ENCODE measurements around the gene MAP4K1.
"Not testable (repeated sequence)": the region's sequence is repeated elsewhere in the genome, so short reads cannot be mapped to it uniquely, and the experiment has no call there.

Gene MAP4K1

DNA sequence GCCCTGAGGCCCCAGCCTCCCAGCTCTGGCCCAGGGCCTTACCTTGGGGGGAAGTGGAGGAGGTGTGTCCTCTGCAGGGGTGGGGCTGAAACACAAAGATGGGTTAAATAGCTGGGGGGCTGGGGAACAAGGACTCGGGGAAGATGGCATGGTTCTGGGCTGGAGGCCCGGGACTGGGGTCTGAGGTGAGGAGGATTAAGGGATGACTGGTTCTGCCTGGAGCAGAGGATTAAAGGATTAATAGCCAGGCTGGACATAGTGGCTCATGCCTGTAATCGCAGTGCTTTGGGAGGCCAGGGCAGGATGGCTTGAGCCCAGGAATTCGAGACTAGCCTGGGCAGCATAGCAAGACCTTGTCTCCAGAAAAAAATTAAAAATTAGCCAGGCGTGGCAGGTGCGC, 11.6 kb downstream of the MAP4K1 start:
- Histone ChIP-seq H3K27ac (ENCODE audit: low read depth, low read length) (no peak overlapping the region), H2BK120ac (ENCODE audit: insufficient read depth, low read length, poor library complexity) (no peak overlapping the region), H4K12ac (ENCODE audit: low read depth, low read length) (no peak overlapping the region), H3K4me3 (ENCODE audit: low read depth, low read length) (no peak overlapping the region), H2BK5ac (ENCODE audit: low read depth, low read length, poor library complexity) (no peak overlapping the region), H4K8ac (ENCODE audit: low read depth, low read length) (no peak overlapping the region), H3K14ac (ENCODE audit: low read length) (no peak overlapping the region), H2AFZ (ENCODE audit: insufficient read depth, low read length, poor library complexity) (no peak overlapping the region), H2AK5ac (ENCODE audit: low read length) (no peak overlapping the region), H3K18ac (ENCODE audit: low read length) (no peak overlapping the region), H3K9me3 (ENCODE audit: insufficient read depth, low read depth, low read length) (peaks cover 3% of the 10 kb centered on the region), H3K23ac (ENCODE audit: low read length) (no peak overlapping the region), H2BK12ac (ENCODE audit: low read length) (no peak overlapping the region), H3K4ac (ENCODE audit: low read depth, low read length) (no peak overlapping the region), H3K4me2 (ENCODE audit: low read length) (no peak overlapping the region), H4K91ac (ENCODE audit: low read depth, low read length) (no peak overlapping the region), H3K27me3 (ENCODE audit: insufficient read depth, low read length) (no peaks in the 10 kb centered on the region), H3K4me1 (ENCODE audit: control insufficient read depth in 1 of 2, insufficient read depth in 2 of 2, low read length in 2 of 2) (no peaks in the 10 kb centered on the region), H3K79me1 (ENCODE audit: low read length) (no peaks in the 10 kb centered on the region), H3K79me2 (ENCODE audit: control insufficient read depth, insufficient read depth, low read length, poor library complexity) (no peaks in the 10 kb centered on the region), H3K9ac (ENCODE audit: low read length) (no peak overlapping the region), H3K36me3 (ENCODE audit: control insufficient read depth in 1 of 2, insufficient read depth in 2 of 2, low read length in 2 of 2) (no peaks in the 10 kb centered on the region)
- no peak for DNase-seq
- no CpG with 5 or more reads among the region's 6 CpGs for WGBS (ENCODE audit: extremely low coverage, insufficient coverage, insufficient read length)

DNA sequence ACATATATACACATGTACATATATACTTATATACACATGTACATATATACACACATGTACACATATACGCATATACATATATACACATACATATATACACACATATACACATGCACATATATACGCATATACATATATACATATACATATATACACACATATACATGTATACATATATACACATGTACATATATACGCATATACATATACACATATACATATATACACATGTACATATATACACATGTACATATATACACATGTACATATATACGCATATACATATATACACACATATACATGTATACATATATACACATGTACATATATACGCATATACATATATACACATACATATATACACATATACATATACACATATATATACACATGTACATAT, 14.9 kb downstream of the MAP4K1 start:
- H3K79me1 ChIP-seq (ENCODE audit: low read length); H3K4me1 ChIP-seq (ENCODE audit: control insufficient read depth in 1 of 2, insufficient read depth in 2 of 2, low read length in 2 of 2); H3K79me2 ChIP-seq (ENCODE audit: control insufficient read depth, insufficient read depth, low read length, poor library complexity); H4K91ac ChIP-seq (ENCODE audit: low read depth, low read length); H3K27me3 ChIP-seq (ENCODE audit: insufficient read depth, low read length); H4K8ac ChIP-seq (ENCODE audit: low read depth, low read length); H3K4me2 ChIP-seq (ENCODE audit: low read length); H3K4ac ChIP-seq (ENCODE audit: low read depth, low read length); H3K23ac ChIP-seq (ENCODE audit: low read length); H3K9ac ChIP-seq (ENCODE audit: low read length); H3K27ac ChIP-seq (ENCODE audit: low read depth, low read length); H2BK5ac ChIP-seq (ENCODE audit: low read depth, low read length, poor library complexity); H3K14ac ChIP-seq (ENCODE audit: low read length); H2BK12ac ChIP-seq (ENCODE audit: low read length); H3K9me3 ChIP-seq (ENCODE audit: insufficient read depth, low read depth, low read length); H2BK120ac ChIP-seq (ENCODE audit: insufficient read depth, low read length, poor library complexity); H3K18ac ChIP-seq (ENCODE audit: low read length); H4K12ac ChIP-seq (ENCODE audit: low read depth, low read length); H3K36me3 ChIP-seq (ENCODE audit: control insufficient read depth in 1 of 2, insufficient read depth in 2 of 2, low read length in 2 of 2); DNase-seq; H3K4me3 ChIP-seq (ENCODE audit: low read depth, low read length); H2AFZ ChIP-seq (ENCODE audit: insufficient read depth, low read length, poor library complexity); H2AK5ac ChIP-seq (ENCODE audit: low read length): not testable (repeated sequence)
- WGBS (ENCODE audit: extremely low coverage, insufficient coverage, insufficient read length) = no CpG with 5 or more reads among the region's 5 CpGs

DNA sequence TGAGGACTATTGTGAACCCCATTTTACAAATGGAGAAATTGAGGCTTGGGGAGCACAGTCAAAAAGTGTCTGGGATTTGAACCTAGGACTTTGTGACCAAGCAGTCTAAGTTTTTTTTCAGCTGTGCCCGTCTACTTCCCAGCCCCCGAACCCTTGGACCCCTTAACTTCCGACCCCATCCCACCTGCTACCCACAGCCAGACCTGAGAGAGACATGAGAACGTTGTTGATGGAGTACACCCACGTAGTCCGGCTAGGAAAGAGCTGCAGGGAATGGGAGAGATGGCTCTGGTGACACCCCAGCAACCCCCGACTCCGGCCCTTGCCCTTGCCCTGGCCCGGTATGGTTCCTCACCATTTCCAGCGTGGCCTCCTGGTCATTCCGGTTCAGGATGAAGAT, 18.0 kb downstream of the MAP4K1 start:
- H3K18ac ChIP-seq (ENCODE audit: low read length) = no peak overlapping the region
- H4K8ac ChIP-seq (ENCODE audit: low read depth, low read length) = no peak overlapping the region
- H3K4ac ChIP-seq (ENCODE audit: low read depth, low read length) = no peak overlapping the region
- peaks cover 4% of the 10 kb centered on the region for H3K9me3 ChIP-seq (ENCODE audit: insufficient read depth, low read depth, low read length)
- H3K4me1 ChIP-seq (ENCODE audit: control insufficient read depth in 1 of 2, insufficient read depth in 2 of 2, low read length in 2 of 2) = peaks cover 4 to 7% of the 10 kb centered on the region in 2 experiments
- H3K36me3 ChIP-seq (ENCODE audit: control insufficient read depth in 1 of 2, insufficient read depth in 2 of 2, low read length in 2 of 2) = no peaks in the 10 kb centered on the region
- no peaks in the 10 kb centered on the region for H3K27me3 ChIP-seq (ENCODE audit: insufficient read depth, low read length)
- H2BK120ac ChIP-seq (ENCODE audit: insufficient read depth, low read length, poor library complexity) = no peak overlapping the region
- H4K12ac ChIP-seq (ENCODE audit: low read depth, low read length) = no peak overlapping the region
- no peak overlapping the region for H3K14ac ChIP-seq (ENCODE audit: low read length)
- no peak overlapping the region for H2BK5ac ChIP-seq (ENCODE audit: low read depth, low read length, poor library complexity)
- H3K4me3 ChIP-seq (ENCODE audit: low read depth, low read length) = no peak overlapping the region
- H3K79me2 ChIP-seq (ENCODE audit: control insufficient read depth, insufficient read depth, low read length, poor library complexity) = no peaks in the 10 kb centered on the region
- no peak overlapping the region for H2AFZ ChIP-seq (ENCODE audit: insufficient read depth, low read length, poor library complexity)
- no peak overlapping the region for H3K23ac ChIP-seq (ENCODE audit: low read length)
- no CpG with 5 or more reads among the region's 11 CpGs for WGBS (ENCODE audit: extremely low coverage, insufficient coverage, insufficient read length)
- no peak overlapping the region for H3K27ac ChIP-seq (ENCODE audit: low read depth, low read length)
- H2AK5ac ChIP-seq (ENCODE audit: low read length) = no peak overlapping the region
- H3K9ac ChIP-seq (ENCODE audit: low read length) = no peak overlapping the region
- H3K4me2 ChIP-seq (ENCODE audit: low read length) = no peak overlapping the region
- no peak for DNase-seq
- H3K79me1 ChIP-seq (ENCODE audit: low read length) = no peaks in the 10 kb centered on the region
- H4K91ac ChIP-seq (ENCODE audit: low read depth, low read length) = no peak overlapping the region
- H2BK12ac ChIP-seq (ENCODE audit: low read length) = no peak overlapping the region

DNA sequence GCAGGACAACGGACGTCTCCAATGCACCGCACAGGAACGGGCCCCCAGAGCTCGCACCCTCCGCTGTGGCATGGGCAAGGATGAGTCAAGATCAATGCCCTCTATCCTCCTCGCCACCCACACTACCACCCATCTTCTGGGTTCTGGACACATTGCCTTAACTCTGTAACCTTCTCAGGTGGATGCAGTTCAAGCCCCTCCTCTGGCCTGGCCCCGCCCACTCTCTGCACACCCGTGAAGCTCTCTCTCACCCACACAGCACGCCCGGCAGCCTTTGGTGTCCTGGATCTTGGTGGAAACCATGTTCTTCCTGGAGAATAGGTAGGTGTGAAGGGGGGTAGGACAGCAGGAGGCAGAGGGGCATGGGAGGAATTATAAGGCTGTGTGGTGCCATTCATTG, 20.7 kb downstream of the MAP4K1 start:
- Histone ChIP-seq H3K36me3 (ENCODE audit: control insufficient read depth in 1 of 2, insufficient read depth in 2 of 2, low read length in 2 of 2) (no peaks in the 10 kb centered on the region), H2AK5ac (ENCODE audit: low read length) (no peak overlapping the region), H4K91ac (ENCODE audit: low read depth, low read length) (no peak overlapping the region), H2BK120ac (ENCODE audit: insufficient read depth, low read length, poor library complexity) (no peak overlapping the region), H3K4me1 (ENCODE audit: control insufficient read depth in 1 of 2, insufficient read depth in 2 of 2, low read length in 2 of 2) (peaks cover 4 to 7% of the 10 kb centered on the region in 2 experiments), H4K12ac (ENCODE audit: low read depth, low read length) (no peak overlapping the region), H3K4me3 (ENCODE audit: low read depth, low read length) (no peak overlapping the region), H2AFZ (ENCODE audit: insufficient read depth, low read length, poor library complexity) (no peak overlapping the region), H3K18ac (ENCODE audit: low read length) (no peak overlapping the region), H3K9ac (ENCODE audit: low read length) (no peak overlapping the region), H3K79me2 (ENCODE audit: control insufficient read depth, insufficient read depth, low read length, poor library complexity) (no peaks in the 10 kb centered on the region), H3K9me3 (ENCODE audit: insufficient read depth, low read depth, low read length) (peaks cover 4% of the 10 kb centered on the region), H2BK5ac (ENCODE audit: low read depth, low read length, poor library complexity) (no peak overlapping the region), H3K27me3 (ENCODE audit: insufficient read depth, low read length) (no peaks in the 10 kb centered on the region), H3K4ac (ENCODE audit: low read depth, low read length) (no peak overlapping the region), H4K8ac (ENCODE audit: low read depth, low read length) (no peak overlapping the region), H3K4me2 (ENCODE audit: low read length) (no peak overlapping the region), H3K79me1 (ENCODE audit: low read length) (no peaks in the 10 kb centered on the region), H3K27ac (ENCODE audit: low read depth, low read length) (no peak overlapping the region), H2BK12ac (ENCODE audit: low read length) (no peak overlapping the region), H3K14ac (ENCODE audit: low read length) (no peak overlapping the region), H3K23ac (ENCODE audit: low read length) (no peak overlapping the region)
- DNase-seq = no peak
- no CpG with 5 or more reads among the region's 11 CpGs for WGBS (ENCODE audit: extremely low coverage, insufficient coverage, insufficient read length)

All from trophoblast cell (in vitro differentiated cells and primary cell).